HG02943 (cell line): Measurements from ENCODE around the gene WHRN.

Experiments
- ATAC-seq: cut with Tn5 transposase; IDR thresholded peaks from one replicate; pipeline ENCODE4 v1.9.1; 2021; ENCODE audit warnings: mild to moderate bottlenecking, low read depth, moderate library complexity; ENCODE audit not compliant: unreplicated experiment

WHRN gene

GRCh38 chr9:114452219-114453165 is 52.8 kb downstream of the WHRN start:
- ATAC-seq = no peak

- ATAC-seq = no peak
Measured at GRCh38 chr9:114451707-114452031, 53.6 kb downstream of the WHRN start.

DNA sequence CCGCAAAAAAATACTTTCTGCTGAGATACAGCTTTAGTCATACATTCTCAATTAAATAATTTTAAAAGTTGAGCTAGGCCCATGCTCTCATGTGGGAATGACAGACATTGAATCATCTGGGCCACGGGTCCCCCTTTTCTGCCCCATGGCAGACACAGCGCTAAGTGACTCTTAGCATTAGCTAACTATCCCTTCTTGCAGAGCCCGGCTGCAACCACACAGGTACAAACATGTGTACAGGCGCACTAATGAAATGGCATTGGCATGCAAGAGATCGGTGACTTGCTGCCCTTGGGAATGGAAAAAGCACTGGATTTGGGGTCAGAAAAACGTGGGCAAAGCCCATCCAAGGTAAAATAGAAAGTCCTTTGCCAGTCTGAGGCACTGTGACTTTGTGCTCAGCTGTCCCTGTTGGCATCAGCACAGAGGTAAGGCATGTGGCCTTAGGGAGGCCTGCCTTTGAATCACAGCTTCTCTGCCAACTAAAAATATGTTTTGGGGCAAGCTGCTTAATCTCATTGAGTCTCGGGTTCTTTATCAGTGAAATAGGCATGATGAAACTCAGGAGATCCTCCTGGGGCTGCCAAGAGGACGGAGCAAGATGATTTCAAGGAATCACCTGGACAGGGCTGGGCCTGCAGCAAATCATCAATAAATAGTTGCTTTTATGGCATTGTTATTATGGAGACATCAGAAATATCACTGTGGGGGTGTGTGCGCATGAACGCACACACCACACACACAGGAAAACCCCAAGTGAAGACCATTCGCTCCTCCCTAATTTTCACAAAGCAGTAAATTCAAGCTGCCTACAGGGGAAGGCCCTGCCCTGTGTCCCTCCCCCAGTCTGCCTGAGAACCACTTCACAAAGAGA is 54.2 kb downstream of the WHRN start:
- no peak for ATAC-seq

- ATAC-seq = no peak
Measured at GRCh38 chr9:114450181-114450580, 55.1 kb downstream of the WHRN start.

DNA sequence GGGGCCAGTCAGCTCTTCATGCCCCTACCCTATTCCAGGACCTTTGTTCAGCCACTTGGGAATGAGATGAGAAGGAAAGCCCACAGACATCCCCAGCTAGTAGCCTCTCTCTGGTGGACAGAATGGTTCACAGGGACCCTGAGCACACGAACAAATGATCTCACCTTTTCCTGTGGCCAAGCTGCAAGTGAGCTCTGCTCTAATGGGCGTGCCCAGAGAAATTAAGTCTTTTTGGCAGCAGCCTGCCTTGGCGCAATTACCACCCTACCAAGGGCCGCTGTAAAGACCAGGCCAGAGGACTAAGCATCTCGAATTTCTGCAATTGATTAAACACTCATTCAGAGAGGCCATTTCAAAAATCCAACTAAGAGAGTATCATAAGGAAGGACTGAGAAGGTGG is 56.0 kb downstream of the WHRN start:
- ATAC-seq = no peak

GRCh38 chr9:114448706-114449105 is 56.6 kb downstream of the WHRN start:
- no peak for ATAC-seq

- no peak for ATAC-seq
Measured at GRCh38 chr9:114446672-114447450, 58.4 kb downstream of the WHRN start.

DNA sequence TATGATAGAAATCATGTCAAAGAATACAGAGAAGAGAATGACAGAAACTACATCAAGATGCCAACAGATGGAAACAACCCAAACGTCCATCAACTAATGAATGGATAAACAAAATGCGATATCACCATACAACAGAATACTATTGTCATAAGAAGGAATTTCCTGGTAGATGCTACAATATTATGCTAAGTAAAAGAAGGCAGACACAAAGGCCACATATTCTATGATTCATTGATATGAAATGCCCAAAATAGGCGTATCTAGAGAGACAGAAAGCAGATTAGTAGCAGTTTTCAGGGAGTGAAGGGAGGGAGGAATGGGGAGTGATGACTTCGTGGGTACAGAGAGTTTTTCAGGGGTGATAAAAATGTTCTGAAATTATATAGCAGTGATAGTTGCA is 59.2 kb downstream of the WHRN start:
- ATAC-seq = no peak

DNA sequence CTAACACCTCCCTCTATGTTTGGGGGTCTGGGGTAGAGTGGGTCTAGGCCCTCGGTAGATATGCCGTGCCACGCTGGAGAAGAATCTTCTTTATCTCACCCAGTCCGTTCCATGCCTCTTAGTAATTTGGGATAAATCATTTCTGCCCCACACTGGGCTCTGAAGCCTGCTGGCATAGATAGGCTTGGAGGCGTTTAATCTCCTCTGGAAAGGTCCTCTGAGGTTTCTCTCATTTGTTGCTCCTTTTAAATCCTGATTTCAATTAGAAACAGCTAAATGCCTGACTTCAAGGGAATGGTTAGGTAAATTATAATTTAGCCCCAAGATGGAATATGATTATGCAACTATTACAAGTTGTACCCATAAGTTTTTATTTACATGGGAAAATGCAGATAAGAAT is 59.7 kb downstream of the WHRN start:
- ATAC-seq = no peak

DNA sequence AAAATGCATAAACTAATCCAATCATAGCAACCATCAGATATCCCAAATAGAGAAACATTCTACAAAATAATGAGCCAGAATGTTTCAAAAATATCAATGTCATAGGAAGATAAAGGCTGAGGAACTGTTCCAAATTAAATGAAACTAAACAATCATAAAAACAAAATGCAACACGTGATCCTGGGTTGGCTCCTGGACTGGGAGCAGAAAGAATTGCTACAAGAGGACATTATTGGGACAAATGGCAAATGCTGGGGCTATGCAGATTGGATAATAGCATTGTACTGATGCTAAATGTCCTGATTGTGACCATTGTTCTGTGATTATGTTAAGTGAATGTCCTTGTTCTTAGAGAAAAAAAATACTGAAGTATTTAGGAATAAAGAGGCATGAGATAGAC is 63.3 kb downstream of the WHRN start:
- no peak for ATAC-seq

- ATAC-seq = no peak
Measured at GRCh38 chr9:114437401-114437893, 67.8 kb downstream of the WHRN start.

DNA sequence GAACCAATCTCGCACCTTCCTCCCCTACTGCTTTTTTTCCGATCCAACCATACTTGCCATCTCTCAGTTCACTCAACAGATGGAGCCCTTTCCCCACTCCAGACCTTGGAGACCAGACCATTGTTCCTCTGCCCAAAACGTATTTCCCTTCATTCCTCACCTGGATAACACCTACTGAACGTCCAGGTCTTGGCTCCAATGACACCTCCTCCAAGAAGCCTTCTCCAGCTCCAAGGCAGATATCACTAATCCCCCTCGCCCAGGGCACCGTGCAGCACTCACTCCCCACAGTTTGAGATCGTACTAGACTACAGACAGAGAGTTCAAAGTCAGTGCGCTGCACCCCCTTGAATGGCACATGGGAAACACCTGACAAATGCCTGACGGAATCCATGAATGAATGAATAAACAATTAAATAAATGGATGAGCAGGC is 70.4 kb downstream of the WHRN start:
- ATAC-seq = no peak

- no peak for ATAC-seq
Measured at GRCh38 chr9:114433720-114434255, 71.5 kb downstream of the WHRN start.

DNA sequence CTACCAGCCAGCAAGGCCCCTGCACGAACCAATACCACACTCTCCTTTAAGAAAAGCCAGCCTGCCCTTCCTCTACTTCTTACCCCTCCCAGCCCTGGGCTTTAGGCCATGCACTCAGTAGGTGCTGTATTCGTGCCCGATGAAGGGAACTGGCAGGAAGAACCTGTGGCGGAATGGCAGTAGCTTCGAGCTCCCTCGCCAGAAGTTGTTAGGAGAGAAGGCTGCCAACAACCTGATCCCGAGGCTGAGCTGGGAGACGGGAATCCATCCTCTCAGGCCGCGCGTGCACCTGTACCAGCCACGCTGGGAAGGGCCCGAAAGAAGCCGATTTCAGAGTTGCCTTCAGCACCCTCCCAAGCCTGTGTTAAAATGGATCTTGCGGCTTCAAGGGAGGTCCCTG is 72.2 kb downstream of the WHRN start:
- no peak for ATAC-seq

DNA sequence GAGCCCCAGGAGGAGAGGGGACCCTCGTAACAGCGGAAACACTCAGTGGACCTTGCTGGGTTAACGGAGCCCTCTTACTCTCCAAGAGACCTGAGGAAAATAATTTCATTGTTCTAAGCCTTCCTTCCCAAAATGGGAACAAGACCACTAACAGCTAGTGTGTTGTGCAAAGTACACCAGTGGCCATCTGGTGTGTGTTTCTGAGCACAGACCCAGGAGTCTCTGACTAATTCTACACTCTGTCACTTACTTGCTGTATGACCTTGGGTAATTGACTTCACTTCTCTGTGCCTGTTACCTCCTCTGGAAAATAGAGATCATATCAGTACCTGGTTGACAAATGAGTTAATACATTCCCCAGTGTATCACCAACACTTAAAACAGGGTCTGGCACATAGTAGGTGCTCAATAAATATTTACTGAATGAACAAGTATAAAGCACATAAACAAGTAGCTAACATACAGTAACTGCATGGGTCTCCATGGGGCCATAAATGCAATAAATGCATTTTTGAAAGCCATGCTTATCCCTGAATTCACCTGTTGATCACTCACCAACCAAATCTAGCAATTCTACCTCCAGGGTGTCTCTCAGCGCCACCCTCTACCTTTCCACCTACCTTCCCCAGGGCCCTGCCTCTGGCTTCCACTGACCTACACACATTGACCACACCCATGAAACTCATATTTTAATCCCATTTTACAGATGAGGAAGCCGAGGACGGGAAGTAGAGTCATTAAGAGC is 72.8 kb downstream of the WHRN start:
- no peak for ATAC-seq

DNA sequence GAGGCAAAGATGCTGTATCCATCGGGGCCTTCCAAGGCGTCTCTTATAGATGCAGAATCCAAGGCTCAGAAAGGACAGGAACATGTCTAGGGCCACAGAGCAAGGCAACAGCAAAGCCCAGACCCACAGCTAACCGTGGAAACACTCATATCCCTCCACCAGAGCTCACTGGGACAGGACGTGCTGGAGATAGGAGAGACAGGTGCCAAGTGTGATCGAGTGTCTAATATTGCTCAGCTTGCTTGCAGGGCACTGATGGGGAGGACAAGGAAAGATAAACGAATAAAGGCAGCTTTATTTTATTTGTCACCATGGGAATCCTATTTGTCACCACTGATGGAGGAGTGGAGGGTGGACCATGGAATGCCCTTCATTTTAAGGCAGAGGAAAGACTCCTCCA is 73.5 kb downstream of the WHRN start:
- ATAC-seq = no peak

DNA sequence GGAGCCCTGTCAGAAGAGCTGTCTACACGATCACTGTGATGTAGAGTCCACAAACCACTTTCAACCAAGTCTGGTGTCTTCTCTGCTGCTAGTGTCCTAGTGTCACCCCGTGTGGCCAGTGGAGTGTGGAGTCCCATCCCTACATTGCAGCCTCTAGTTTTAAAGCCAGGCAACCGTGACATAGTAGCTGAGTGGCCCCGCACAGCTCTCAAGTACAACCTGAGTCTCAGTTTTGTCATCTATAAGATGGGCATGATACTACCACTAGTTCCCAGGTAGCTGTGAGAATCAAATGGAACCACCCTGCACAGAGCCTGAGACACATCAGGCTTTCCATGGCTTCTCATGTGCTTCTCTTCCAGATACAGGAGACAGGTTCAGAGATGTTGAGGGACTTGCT is 74.3 kb downstream of the WHRN start:
- ATAC-seq = no peak

GRCh38 chr9:114430457-114430856 is 74.8 kb downstream of the WHRN start:
- no peak for ATAC-seq

DNA sequence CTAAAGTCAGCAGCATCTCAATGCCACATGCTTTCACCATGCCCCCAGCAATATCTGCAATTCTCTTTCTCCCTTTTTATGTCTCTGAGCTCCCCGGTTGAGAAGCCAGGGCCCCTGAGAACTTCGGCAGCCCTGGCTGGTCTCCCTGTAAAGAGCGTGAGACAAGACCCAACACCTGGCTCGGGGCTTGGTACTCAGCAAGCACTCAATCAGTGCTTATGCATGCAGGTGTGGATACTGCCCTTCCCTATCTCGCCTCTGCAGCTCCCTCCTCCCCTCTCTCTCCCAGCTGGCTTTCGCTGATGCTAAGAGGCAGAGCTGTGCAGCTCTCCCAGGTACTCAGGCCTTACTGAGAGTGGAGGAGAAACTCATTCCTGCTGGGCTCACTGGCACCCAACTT is 75.8 kb downstream of the WHRN start:
- no peak for ATAC-seq

- no peak for ATAC-seq
Measured at GRCh38 chr9:114428466-114428865, 76.8 kb downstream of the WHRN start.
